H1 (cell line): ENCODE results near the gene DNASE1. TPM values are rescaled to one million over a fixed set of nuclear protein-coding genes. Genes with fewer than 3 reads are reported as not detected.

Source experiments
- CTCF ChIA-PET: fragments of 300-600 bp; sonication (Branson Sonifier 250); formaldehyde crosslinking; loops from one replicate; lab custom pipeline; 2021; ENCODE audit not compliant: partially characterized antibody; lab: Charles Lee
- POLR2A ChIA-PET: fragments of 300-600 bp; sonication (Branson Sonifier 250); formaldehyde crosslinking; loops from one replicate; lab custom pipeline; 2021; ENCODE audit warnings: inconsistent platforms; ENCODE audit not compliant: partially characterized antibody; lab: Charles Lee
- DNase-seq, 2 experiments: peaks; one replicate each; pipeline versions ENCODE4 v3.0.0 to v3.0.0-alpha.2; 2010 to 2022; ENCODE audit warnings: low spot score in 2 of 2, low read depth in 1 of 2, mixed read lengths in 1 of 2
- FAIRE-seq: peaks from 2 replicates; lab custom pipeline; 2011; peaks lifted over from hg19 to GRCh38; lab: Jason Lieb, UNC
- H2AFZ ChIP-seq: 2 replicates; pipeline ENCODE4 v1.8.1; 2012; ENCODE audit warnings: low read length, inconsistent platforms
- H2AK5ac ChIP-seq: 2 replicates; pipeline ENCODE4 v1.6.1; 2013; ENCODE audit warnings: low read depth, low read length
- H2BK120ac ChIP-seq: replicated peaks from 2 replicates; pipeline ENCODE3; 2013; ENCODE audit warnings: low read depth, low read length, inconsistent platforms
- H2BK12ac ChIP-seq: 2 replicates; pipeline ENCODE4 v1.6.1; 2013; ENCODE audit warnings: low read depth, low read length
- H2BK15ac ChIP-seq: 2 replicates; pipeline ENCODE4 v1.6.1; 2013; ENCODE audit warnings: low read length
- H2BK20ac ChIP-seq: 2 replicates; pipeline ENCODE4 v1.6.1; 2013; ENCODE audit warnings: low read length
- H2BK5ac ChIP-seq: 2 replicates; pipeline ENCODE4 v1.6.1; 2013; ENCODE audit warnings: low read depth, low read length
- H3K14ac ChIP-seq: 2 replicates; pipeline ENCODE4 v1.6.1; 2013; ENCODE audit warnings: inconsistent platforms; ENCODE audit not compliant: insufficient read length
- H3K18ac ChIP-seq: 2 replicates; pipeline ENCODE4 v1.6.1; 2013; ENCODE audit warnings: low read length; ENCODE audit errors: extremely low read depth
- H3K23ac ChIP-seq: 2 replicates; pipeline ENCODE4 v1.6.1; 2013; ENCODE audit warnings: inconsistent platforms; ENCODE audit not compliant: insufficient read length
- H3K23me2 ChIP-seq: 2 replicates; pipeline ENCODE4 v1.6.1; 2013; ENCODE audit warnings: low read depth, low read length
- H3K27ac ChIP-seq: 2 replicates; pipeline ENCODE4 v1.6.1; 2011; ENCODE audit warnings: low read depth, low read length, inconsistent platforms
- H3K27me3 ChIP-seq, 4 experiments: replicated peaks in 1 of 4; 1 replicate in 1 of 4; 2 replicates in 3 of 4; pipeline versions ENCODE4 v1.6.1 to v1.8.1; 2011 to 2013; ENCODE audit warnings: low read length in 3 of 4, mild to moderate bottlenecking in 3 of 4, inconsistent platforms in 2 of 4, mixed read lengths in 2 of 4, moderate library complexity in 1 of 4; ENCODE audit not compliant: control insufficient read depth in 3 of 4, insufficient read depth in 3 of 4; ENCODE audit errors: extremely low read depth in 1 of 4
- H3K36me3 ChIP-seq, 4 experiments: 2 replicates each; pipeline versions ENCODE4 v1.6.1 to v1.8.1; 2011 to 2013; ENCODE audit warnings: mild to moderate bottlenecking in 4 of 4, low read length in 3 of 4, moderate library complexity in 2 of 4, control low read depth in 1 of 4, inconsistent platforms in 1 of 4; ENCODE audit not compliant: insufficient read depth in 4 of 4, control insufficient read depth in 2 of 4
- H3K4ac ChIP-seq: replicated peaks from 2 replicates; pipeline ENCODE3; 2013; ENCODE audit warnings: low read length, low read depth, mixed read lengths, inconsistent platforms; ENCODE audit not compliant: insufficient read length
- H3K4me1 ChIP-seq, 4 experiments: replicated peaks in 1 of 4; 1 replicate in 1 of 4; 2 replicates in 3 of 4; pipeline versions ENCODE4 v1.6.1 to v1.8.1; 2011 to 2013; ENCODE audit warnings: low read length in 3 of 4, inconsistent platforms in 2 of 4, mixed read lengths in 1 of 4; ENCODE audit not compliant: insufficient read depth in 4 of 4, control insufficient read depth in 3 of 4
- H3K4me2 ChIP-seq, 2 experiments: 2 replicates each; pipeline versions ENCODE4 v1.6.1 to v1.8.1; 2011 to 2013; ENCODE audit warnings: low read depth in 2 of 2, low read length in 2 of 2, control low read depth in 1 of 2, inconsistent platforms in 1 of 2, mild to moderate bottlenecking in 1 of 2; ENCODE audit not compliant: insufficient read depth in 1 of 2
- H3K4me3 ChIP-seq, 4 experiments: fragments of 200-600, 300-600 bp in 1 of 4; sonication (generic), shearing (Covaris generic), sonication (Bioruptor Twin) in 1 of 4; 2 replicates each; pipeline versions ENCODE4 v1.5.1 to v1.8.1; 2011 to 2016; ENCODE audit warnings: low read length in 4 of 4, low read depth in 3 of 4, control low read depth in 2 of 4, inconsistent platforms in 2 of 4, mild to moderate bottlenecking in 2 of 4, mixed read lengths in 1 of 4, moderate library complexity in 1 of 4; ENCODE audit not compliant: insufficient read depth in 2 of 4; ENCODE audit errors: extremely low read depth in 1 of 4
- H3K56ac ChIP-seq: replicated peaks from 2 replicates; pipeline ENCODE3; 2013; ENCODE audit warnings: low read depth, mild to moderate bottlenecking, mixed read lengths, low read length, inconsistent platforms; ENCODE audit not compliant: insufficient read length
- H3K79me1 ChIP-seq: 2 replicates; pipeline ENCODE4 v1.6.1; 2013; ENCODE audit warnings: low read depth, low read length, control low read depth
- H3K79me2 ChIP-seq, 2 experiments: 2 replicates each; pipeline versions ENCODE4 v1.6.1 to v1.8.1; 2012 to 2013; ENCODE audit warnings: low read length in 2 of 2, mild to moderate bottlenecking in 2 of 2, inconsistent platforms in 1 of 2; ENCODE audit not compliant: insufficient read depth in 2 of 2, control insufficient read depth in 1 of 2
- H3K9ac ChIP-seq, 4 experiments: replicated peaks in 1 of 4; 1 replicate in 1 of 4; 2 replicates in 3 of 4; pipeline versions ENCODE4 v1.6.1 to v1.8.1; 2011 to 2013; ENCODE audit warnings: low read depth in 3 of 4, low read length in 3 of 4, control low read depth in 2 of 4, mild to moderate bottlenecking in 2 of 4, moderate library complexity in 2 of 4, inconsistent platforms in 1 of 4; ENCODE audit errors: extremely low read depth in 1 of 4
- H3K9me3 ChIP-seq, 2 experiments: 2 replicates each; pipeline versions ENCODE4 v1.6.1 to v1.8.1; 2012 to 2013; ENCODE audit warnings: mild to moderate bottlenecking in 2 of 2, moderate library complexity in 2 of 2, control low read depth in 1 of 2, inconsistent platforms in 1 of 2, low read depth in 1 of 2, low read length in 1 of 2, mixed read lengths in 1 of 2; ENCODE audit not compliant: insufficient read depth in 2 of 2
- H4K20me1 ChIP-seq, 2 experiments: replicated peaks in 1 of 2; 2 replicates each; pipeline versions ENCODE3 to v1.8.1; 2011 to 2013; ENCODE audit warnings: inconsistent platforms in 2 of 2, low read length in 2 of 2, mild to moderate bottlenecking in 1 of 2; ENCODE audit not compliant: insufficient read depth in 2 of 2, control insufficient read depth in 1 of 2
- H4K5ac ChIP-seq: 2 replicates; pipeline ENCODE4 v1.6.1; 2013; ENCODE audit warnings: low read length, low read depth, mixed read lengths, inconsistent platforms; ENCODE audit not compliant: insufficient read length
- H4K8ac ChIP-seq: 2 replicates; pipeline ENCODE4 v1.8.0; 2013; ENCODE audit warnings: mild to moderate bottlenecking, moderate library complexity, low read length, inconsistent platforms; ENCODE audit not compliant: insufficient read depth; ENCODE audit errors: extremely low read depth
- H4K91ac ChIP-seq: replicated peaks from 2 replicates; pipeline ENCODE3; 2013; ENCODE audit warnings: low read length, mixed read lengths, inconsistent platforms; ENCODE audit not compliant: insufficient read length
- CHD1 ChIP-seq: IDR thresholded peaks from 2 replicates; pipeline ENCODE4 v1.6.1; 2012; ENCODE audit warnings: low read depth, low read length, improper control_type of control experiment
- CREB1 ChIP-seq: IDR thresholded peaks from 2 replicates; pipeline ENCODE4 v1.6.1; 2012; ENCODE audit warnings: inconsistent platforms
- CTCF ChIP-seq, 3 experiments: IDR thresholded peaks; 1 replicate in 2 of 3; 2 replicates in 1 of 3; pipeline versions ENCODE4 v1.5.1 to v1.6.1; 2011; ENCODE audit warnings: low read length in 3 of 3, mild to moderate bottlenecking in 3 of 3, inconsistent platforms in 2 of 3, low read depth in 1 of 3, moderate library complexity in 1 of 3; ENCODE audit not compliant: insufficient read depth in 1 of 3; ENCODE audit errors: control extremely low read depth in 1 of 3
- JUN ChIP-seq: IDR thresholded peaks from 2 replicates; pipeline ENCODE4 v1.6.1; 2011; ENCODE audit warnings: low read depth, mild to moderate bottlenecking, improper control_type of control experiment, low read length
- SAP30 ChIP-seq: fragments of 300-600 bp; sonication (generic); IDR thresholded peaks from 2 replicates; pipeline ENCODE4 v1.7.1; 2012; ENCODE audit warnings: low read length, moderate library complexity, mild to moderate bottlenecking, inconsistent platforms; ENCODE audit not compliant: insufficient read depth, insufficient replicate concordance
- TAF1 ChIP-seq: IDR thresholded peaks from 2 replicates; pipeline ENCODE4 v1.6.1; 2011; ENCODE audit warnings: mild to moderate bottlenecking, low read depth, low read length
- WGBS, 2 experiments: shearing (Covaris generic) in 1 of 2; methylation state at CpG; one replicate each; pipeline versions ENCODE4 v1.1.6 to v1.1.7; 2013 to 2015; ENCODE audit warnings: low lambda C conversion rate in 2 of 2, mixed read lengths in 2 of 2, inconsistent platforms in 1 of 2, low coverage in 1 of 2, missing lambda C conversion rate in 1 of 2; ENCODE audit not compliant: insufficient replicate concordance in 2 of 2, insufficient coverage in 1 of 2, insufficient read length in 1 of 2; ENCODE audit errors: extremely low coverage in 1 of 2, missing lambda C conversion rate in 1 of 2; 5-methylcytosine and 5-hydroxymethylcytosine counted together
- polyA plus RNA-seq, 7 experiments: library from polyadenylated mRNA; depleted of rRNA in 3 of 7; stranded (reverse) in 5 of 7; unstranded in 2 of 7; fragments of >200 nt in 5 of 7; fragments of 200-250 nt in 2 of 7; gene quantifications; 1 replicate in 5 of 7; 2 replicates in 1 of 7; 4 replicates in 1 of 7; pipeline versions ENCODE4 v1.2.1 to v1.2.3, GENCODE V29; 2011 to 2013; ENCODE audit warnings: missing spikeins in 2 of 7, mixed read lengths in 2 of 7
- total RNA-seq: library from RNA; stranded (reverse); fragmentation: NEBNext Ultra II Directional; extraction: Animal tissue kit (Norgen Biotek cat#: 25700); gene quantifications from 2 replicates; pipeline ENCODE4 v1.2.1, GENCODE V29; 2021

DNASE1 gene
- total and polyA plus RNA-seq, 2 of the 8 experiments (the other 6 are each of a cell fraction or from before 2014, with no cell fraction given), result 11.5 to 16.7 TPM

- Histone ChIP-seq H4K91ac (no peak overlapping the region), H4K8ac (no peak overlapping the region), H3K14ac (no peak overlapping the region), H3K4me3 (no peak overlapping the region), H4K5ac (no peak overlapping the region), H3K27ac (no peak overlapping the region), H3K79me2 (peaks cover 0 to 4% of the 10 kb centered on the region in 2 experiments; a peak in 1 of 4 replicates), H2BK12ac (no peak overlapping the region), H3K4ac (no peak overlapping the region), H3K9ac (no peak overlapping the region), H2BK120ac (no peak overlapping the region), H3K36me3 (no peaks in the 10 kb centered on the region), H3K56ac (no peak overlapping the region), H3K4me1 (peaks cover 0 to 3% (median 0%) of the 10 kb centered on the region in 4 experiments; a peak in 2 of 7 replicates), H2BK20ac (no peak overlapping the region), H3K23ac (no peak overlapping the region), H4K20me1 (peaks cover 0 to 2% of the 10 kb centered on the region in 2 experiments), H3K9me3 (no peaks in the 10 kb centered on the region), H3K4me2 (no peak overlapping the region), H2AK5ac (no peak overlapping the region), H3K23me2 (no peaks in the 10 kb centered on the region), H3K18ac (no peak overlapping the region), H2BK5ac (no peak overlapping the region), H2AFZ (no peak overlapping the region), H3K27me3 (no peaks in the 10 kb centered on the region), H3K79me1 (no peaks in the 10 kb centered on the region), H2BK15ac (no peak overlapping the region)
- TF ChIP-seq CREB1 (no peak), CHD1 (no peak), TAF1 (no peak), JUN (no peak), SAP30 (no peak), CTCF (IDR thresholded peaks at IDR 0.05; ENCODE audit: control extremely low read depth in 1 of 3, insufficient read depth in 1 of 3, low read depth in 1 of 3, low read length in 3 of 3) (no peak)
- FAIRE-seq, result no peak
- 89% methylated on average over 3 of the region's 3 CpGs; no CpG with 5 or more reads in 1 of the 2 experiments for WGBS, 2 experiments
- no peak for DNase-seq
- CTCF ChIA-PET, result no interaction called here
- POLR2A ChIA-PET, result interaction anchor here (0.6 kb wide), 1 partner anchor 335 kb away, joined by 3 read pairs; no protein-coding TSS in a partner anchor
These were observed 30.8 kb upstream of the DNASE1 start for GRCh38 chr16:3623642-3624041.
